HG03060 (cell line): Measurements from ENCODE around the gene KLF13.
A peak's percentile ranks its signal among the peaks of the same experiment; 100 is the strongest.

Source experiments
- ATAC-seq: cut with Tn5 transposase; IDR thresholded peaks from one replicate; pipeline ENCODE4 v1.9.1; 2021; ENCODE audit warnings: low read depth, moderate number of reproducible peaks; ENCODE audit not compliant: unreplicated experiment

The KLF13 gene

DNA sequence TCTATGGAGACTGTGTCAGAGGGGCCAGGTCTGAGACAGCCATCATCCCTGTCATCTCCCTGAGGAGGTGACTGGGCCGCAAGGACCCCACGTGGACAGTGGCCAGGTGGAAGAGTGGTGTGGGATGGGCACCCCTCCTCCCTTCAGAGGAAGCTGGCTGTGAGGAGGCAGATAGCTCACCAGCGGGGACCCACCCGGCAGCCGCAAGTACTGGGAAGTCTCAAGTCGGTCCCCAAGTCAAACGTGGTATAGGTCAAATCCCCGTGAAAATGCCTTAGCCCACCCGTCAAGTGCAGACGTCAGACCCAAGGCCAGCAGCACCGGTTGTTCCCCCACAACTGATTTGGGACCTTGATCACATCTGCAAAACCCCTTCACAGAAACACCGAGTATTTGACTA, 12.3 kb upstream of the KLF13 start:
- no peak for ATAC-seq

- ATAC-seq, result no peak
Measured at GRCh38 chr15:31316135-31316795, 10.4 kb upstream of the KLF13 start.

DNA sequence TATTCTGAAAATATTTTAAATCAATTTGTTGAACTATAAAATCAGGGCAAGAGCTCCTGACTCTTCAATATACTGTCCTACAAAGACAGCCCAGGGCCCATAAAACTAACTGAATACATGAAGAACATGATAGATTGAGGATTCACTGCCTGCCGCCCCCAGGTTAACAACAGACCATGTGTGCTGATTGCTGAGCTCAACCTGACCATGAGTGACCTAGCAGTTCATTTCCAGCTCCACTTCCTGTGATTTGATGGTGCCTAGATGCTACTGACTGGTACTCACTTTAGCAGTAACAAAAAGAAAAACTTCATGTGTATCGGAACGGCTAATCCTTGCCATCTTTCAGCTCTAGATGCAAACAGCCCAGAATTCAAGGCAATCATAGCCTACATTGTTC, 9.6 kb upstream of the KLF13 start:
- ATAC-seq, result no peak

GRCh38 chr15:31317421-31318327, 9.0 kb upstream of the KLF13 start:
- ATAC-seq, result no peak

DNA sequence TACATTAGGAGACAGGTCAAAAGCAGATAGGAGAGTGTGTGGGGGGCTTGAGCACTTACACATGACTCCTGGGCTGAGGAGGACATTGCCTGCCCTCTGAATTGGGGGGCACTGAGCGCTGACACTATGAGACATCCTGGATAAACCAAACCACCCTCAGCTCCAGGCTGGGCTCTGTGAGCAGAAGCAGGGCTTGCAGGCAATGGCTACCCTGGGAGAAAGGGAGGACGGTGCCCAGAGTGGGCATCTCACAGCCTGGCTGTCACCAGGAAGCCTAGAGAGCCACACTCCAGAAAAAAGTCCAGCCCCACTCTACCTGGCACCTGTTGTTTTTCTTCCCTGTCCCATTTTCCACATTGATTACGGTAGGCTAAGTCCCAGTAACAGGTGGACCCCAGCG, 8.2 kb upstream of the KLF13 start:
- no peak for ATAC-seq

- ATAC-seq, result no peak
Measured at GRCh38 chr15:31320022-31320421, 6.6 kb upstream of the KLF13 start.

DNA sequence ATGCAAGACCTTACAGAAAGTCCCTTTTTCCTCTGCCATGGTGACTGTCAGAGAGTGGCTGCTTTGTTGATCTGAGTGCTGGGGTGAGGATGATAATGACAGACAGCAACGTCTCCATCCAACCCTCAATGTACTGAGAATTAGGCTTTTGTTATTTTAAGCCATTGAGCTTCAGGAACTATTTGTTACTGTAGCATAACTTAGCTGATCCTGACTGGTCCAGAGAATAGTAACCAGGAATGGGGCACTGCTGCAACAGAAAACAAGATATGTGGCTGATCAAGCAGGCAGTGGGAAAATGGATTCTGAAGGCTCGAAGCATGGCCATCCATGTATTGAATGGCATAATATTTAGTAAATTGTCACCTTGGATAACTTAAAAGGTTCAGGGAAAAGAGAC, 5.2 kb upstream of the KLF13 start:
- no peak for ATAC-seq

- ATAC-seq, result no peak
Measured at GRCh38 chr15:31322504-31322903, 4.1 kb upstream of the KLF13 start.

DNA sequence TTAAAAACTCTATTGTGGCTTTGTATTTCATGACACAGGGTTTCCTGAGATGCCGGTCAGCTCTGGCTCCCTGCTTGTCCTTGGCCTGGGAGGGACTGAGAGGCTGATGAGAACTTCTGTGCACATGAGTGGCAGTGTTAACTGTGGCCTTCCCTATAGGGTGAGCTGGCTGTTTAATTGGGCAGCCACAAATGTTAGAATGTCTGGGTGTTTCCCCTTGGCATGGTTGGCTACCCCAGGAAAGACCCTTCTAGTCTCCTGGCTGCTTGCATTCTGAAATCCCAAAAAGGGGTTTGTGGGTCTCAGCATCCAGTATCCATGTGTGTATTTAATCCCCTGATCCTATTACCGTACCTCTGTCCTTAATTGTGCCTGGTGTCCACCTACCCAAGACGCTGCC, 3.0 kb upstream of the KLF13 start:
- ATAC-seq, result no peak

DNA sequence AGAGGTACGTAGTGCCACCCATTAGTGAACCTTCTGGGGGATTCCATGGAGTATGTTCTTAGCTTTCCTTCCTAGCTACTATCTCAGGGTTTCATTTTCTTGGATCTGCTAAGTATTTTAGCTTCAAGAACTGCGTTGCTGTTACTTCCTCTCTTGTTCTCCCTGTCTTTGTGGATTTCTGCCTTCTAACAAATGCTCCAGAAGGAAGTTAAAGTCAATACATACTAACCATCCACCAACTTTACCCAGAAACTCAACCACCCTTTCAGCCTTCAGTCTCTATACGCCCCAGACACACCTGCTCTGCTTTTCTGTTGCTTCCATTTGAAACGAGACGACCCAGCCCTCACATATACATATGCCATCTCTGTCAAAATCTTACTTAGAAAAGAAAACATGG, 2.4 kb upstream of the KLF13 start:
- no peak for ATAC-seq

GRCh38 chr15:31324806-31325594, 1.6 kb upstream of the KLF13 start:
- ATAC-seq, result no peak

GRCh38 chr15:31325595-31326155, 960 bp upstream of the KLF13 start:
- ATAC-seq, result peak; percentile 0

- ATAC-seq, result no peak
Measured at GRCh38 chr15:31326875-31327668, 437 bp downstream of the KLF13 start.

DNA sequence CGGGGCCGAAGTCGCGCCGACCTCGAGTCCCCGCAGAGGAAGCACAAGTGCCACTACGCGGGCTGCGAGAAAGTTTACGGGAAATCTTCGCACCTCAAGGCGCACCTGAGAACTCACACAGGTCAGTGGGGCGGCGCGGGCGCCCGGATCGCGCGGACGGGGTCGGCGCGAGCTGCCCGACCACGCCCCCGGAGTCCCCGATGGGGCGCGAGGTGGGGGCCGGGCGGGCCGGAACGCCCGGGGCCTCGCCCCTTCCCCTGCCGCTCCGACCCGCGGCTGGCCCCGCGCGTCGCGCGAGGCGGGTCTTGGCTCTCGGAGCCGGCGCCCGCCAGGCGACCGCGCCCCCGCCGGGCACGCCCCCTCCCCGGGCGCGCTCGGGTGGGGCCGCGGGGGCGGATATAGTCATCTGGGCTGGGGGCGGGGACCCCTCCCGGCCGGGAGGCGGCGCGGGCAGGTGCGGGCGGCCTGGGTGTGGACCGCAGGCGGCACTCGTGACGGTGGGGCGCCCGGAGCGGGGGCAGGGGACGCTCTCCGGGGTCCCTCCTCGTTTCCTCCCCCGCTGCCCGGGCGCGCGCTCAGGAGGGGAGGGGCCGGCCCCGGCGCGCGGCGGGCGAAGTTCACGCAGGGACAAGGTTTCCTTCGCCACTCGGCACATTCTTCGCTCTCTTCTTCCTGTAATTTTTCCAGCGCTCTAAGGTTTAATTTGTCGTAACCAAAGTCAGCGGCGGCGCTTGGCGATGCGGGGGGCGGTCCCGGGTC, 1.2 kb downstream of the KLF13 start:
- ATAC-seq, result no peak

- no peak for ATAC-seq
Measured at GRCh38 chr15:31328428-31328968, 1.9 kb downstream of the KLF13 start.

DNA sequence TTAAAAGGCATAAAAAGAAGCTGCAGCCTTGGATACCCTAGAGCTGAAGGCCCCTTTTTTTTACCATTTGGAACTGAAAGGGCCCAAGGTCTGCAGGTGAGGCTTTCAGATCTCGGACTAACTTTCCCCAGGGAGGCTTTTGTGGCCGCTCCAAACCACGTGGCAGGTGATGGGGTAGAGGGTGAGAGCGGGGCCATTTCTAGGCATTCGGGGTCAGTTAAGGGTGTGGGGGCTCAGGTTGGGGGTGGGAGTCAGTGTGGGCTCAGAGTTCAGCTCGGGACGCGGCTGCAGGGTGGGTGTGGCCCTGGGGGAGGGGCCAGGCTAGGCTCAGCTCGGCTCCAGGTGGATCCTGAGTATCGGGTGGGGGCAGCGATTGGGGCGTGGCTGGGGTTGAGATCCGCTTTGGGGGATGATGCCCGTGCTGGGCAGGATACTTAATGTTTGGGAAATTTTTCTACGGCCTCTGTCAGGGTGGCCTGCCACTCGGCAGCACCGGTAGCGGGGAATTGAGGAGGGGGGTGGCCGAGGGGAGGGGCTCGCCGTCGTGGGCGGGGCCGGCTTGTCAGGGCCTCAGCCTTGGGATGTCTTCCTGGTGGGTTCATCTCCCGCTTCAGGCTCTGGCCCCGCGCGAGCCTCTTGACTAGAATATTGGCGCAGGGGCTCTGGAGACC, 2.5 kb downstream of the KLF13 start:
- ATAC-seq, result no peak

DNA sequence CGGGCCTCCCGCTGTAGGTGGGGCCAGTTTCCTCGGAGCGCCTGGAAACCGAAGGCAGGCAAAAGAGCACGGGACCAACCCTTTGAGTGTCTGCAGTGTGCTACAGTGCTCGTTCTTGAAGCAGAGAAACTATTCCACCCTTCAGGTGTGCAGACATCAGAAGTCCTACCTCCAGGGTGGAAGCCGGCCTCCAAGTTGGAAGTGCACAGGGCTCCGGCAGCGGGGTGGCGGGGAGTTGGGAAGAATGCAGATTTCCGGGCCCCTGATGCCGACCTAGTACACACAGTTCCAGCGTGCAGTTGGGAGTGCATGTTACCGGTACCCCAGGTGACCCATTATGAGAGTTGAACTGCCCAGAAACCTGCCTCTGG, 3.0 kb downstream of the KLF13 start:
- ATAC-seq, result no peak

DNA sequence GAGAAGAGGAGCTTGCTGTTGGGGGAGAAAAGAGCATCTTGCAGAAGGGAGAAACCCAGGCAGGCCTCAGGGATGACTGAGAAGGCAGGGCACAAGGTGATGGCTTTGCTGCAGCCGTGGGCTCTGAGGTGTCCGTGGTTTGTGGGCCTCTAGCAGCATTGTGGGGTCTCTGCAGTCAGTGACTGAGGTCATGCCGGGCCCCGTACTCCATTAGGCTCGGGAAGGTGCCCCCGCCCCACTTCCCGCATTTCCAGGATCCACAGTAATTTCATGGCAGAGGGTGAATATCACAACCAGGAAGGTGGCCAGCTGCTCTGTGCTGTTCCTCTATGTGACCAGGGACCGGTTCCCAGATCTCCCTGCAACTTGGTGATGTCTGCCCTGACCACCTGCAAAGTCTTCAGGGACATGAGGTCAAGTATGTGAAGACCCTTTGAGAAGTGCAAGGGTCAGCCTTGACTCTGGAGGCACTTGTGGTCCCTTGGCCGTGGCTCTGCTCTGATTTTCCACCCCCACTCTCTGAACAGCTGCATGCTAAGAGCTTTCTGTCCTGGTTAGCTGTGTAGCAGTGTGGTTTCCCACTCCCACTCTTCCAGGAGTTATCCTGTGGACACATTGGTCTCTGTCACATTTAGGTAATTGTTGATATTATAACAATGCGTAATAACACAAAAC, 3.6 kb downstream of the KLF13 start:
- no peak for ATAC-seq
